ENCODE results near the gene TBC1D9.

Gene TBC1D9

GRCh38 chr4:140642674-140643437, 113.3 kb downstream of the TBC1D9 start:
- H3K36me3 ChIP-seq = no peaks in the 10 kb centered on the region
- no peak overlapping the region for H3K9ac ChIP-seq
- H3K27ac ChIP-seq = no peak overlapping the region
- no peaks in the 10 kb centered on the region for H3K4me1 ChIP-seq
- no peak for TF ChIP-seq Cebpa-rat (IDR thresholded peaks at IDR 0.05)
- H3K9me3 ChIP-seq = no peaks in the 10 kb centered on the region
- no peaks in the 10 kb centered on the region for H3K27me3 ChIP-seq
- no peak overlapping the region for H3K4me3 ChIP-seq
- H4K20me1 ChIP-seq = no peaks in the 10 kb centered on the region
- no peak overlapping the region for H3K4me2 ChIP-seq

- no peak overlapping the region for H3K4me2 ChIP-seq
- no peaks in the 10 kb centered on the region for H3K4me1 ChIP-seq
- H3K36me3 ChIP-seq = no peaks in the 10 kb centered on the region
- H3K9ac ChIP-seq = no peak overlapping the region
- no peak overlapping the region for H3K4me3 ChIP-seq
- no peak overlapping the region for H3K27ac ChIP-seq
- TF ChIP-seq Cebpa-rat (IDR thresholded peaks at IDR 0.05) = no peak
- H3K27me3 ChIP-seq = no peaks in the 10 kb centered on the region
- H4K20me1 ChIP-seq = no peaks in the 10 kb centered on the region
- H3K9me3 ChIP-seq = no peaks in the 10 kb centered on the region
Observed at GRCh38 chr4:140641789-140642439, 114.3 kb downstream of the TBC1D9 start.

- no peak for TF ChIP-seq Cebpa-rat (IDR thresholded peaks at IDR 0.05)
- no peak overlapping the region for H3K4me3 ChIP-seq
Observed at GRCh38 chr4:140641105-140641555, 115.1 kb downstream of the TBC1D9 start.

GRCh38 chr4:140640150-140640748, 115.9 kb downstream of the TBC1D9 start:
- no peak for TF ChIP-seq Cebpa-rat (IDR thresholded peaks at IDR 0.05)
- Histone ChIP-seq H3K27me3 (no peaks in the 10 kb centered on the region), H3K4me2 (no peak overlapping the region), H3K9ac (no peak overlapping the region), H3K36me3 (no peaks in the 10 kb centered on the region), H3K9me3 (no peaks in the 10 kb centered on the region), H3K4me3 (no peak overlapping the region), H3K4me1 (no peaks in the 10 kb centered on the region), H3K27ac (no peak overlapping the region), H4K20me1 (no peaks in the 10 kb centered on the region)

More at GRCh38 chr4:140641105-140641555, 115.1 kb downstream of the TBC1D9 start:
- H3K27me3 ChIP-seq = no peaks in the 10 kb centered on the region
- no peak overlapping the region for H3K27ac ChIP-seq
- no peaks in the 10 kb centered on the region for H3K36me3 ChIP-seq
- no peaks in the 10 kb centered on the region for H3K4me1 ChIP-seq
- H3K9ac ChIP-seq = no peak overlapping the region
- H3K9me3 ChIP-seq = no peaks in the 10 kb centered on the region
- no peaks in the 10 kb centered on the region for H4K20me1 ChIP-seq
- no peak overlapping the region for H3K4me2 ChIP-seq

- no peaks in the 10 kb centered on the region for H3K4me1 ChIP-seq
- H3K4me3 ChIP-seq = no peak overlapping the region
- no peaks in the 10 kb centered on the region for H3K9me3 ChIP-seq
- no peaks in the 10 kb centered on the region for H3K36me3 ChIP-seq
- no peak overlapping the region for H3K9ac ChIP-seq
- H3K27me3 ChIP-seq = no peaks in the 10 kb centered on the region
- H3K27ac ChIP-seq = no peak overlapping the region
- H3K4me2 ChIP-seq = no peak overlapping the region
- no peaks in the 10 kb centered on the region for H4K20me1 ChIP-seq
- TF ChIP-seq Cebpa-rat (IDR thresholded peaks at IDR 0.05) = no peak
Observed at GRCh38 chr4:140639066-140639465, 117.1 kb downstream of the TBC1D9 start.

GRCh38 chr4:140637836-140638235, 118.3 kb downstream of the TBC1D9 start:
- TF ChIP-seq Cebpa-rat (IDR thresholded peaks at IDR 0.05) = no peak
- Histone ChIP-seq H3K27me3 (no peaks in the 10 kb centered on the region), H4K20me1 (no peaks in the 10 kb centered on the region), H3K27ac (no peak overlapping the region), H3K4me3 (no peak overlapping the region), H3K4me2 (no peak overlapping the region), H3K4me1 (no peaks in the 10 kb centered on the region), H3K9me3 (no peaks in the 10 kb centered on the region), H3K36me3 (no peaks in the 10 kb centered on the region), H3K9ac (no peak overlapping the region)

GRCh38 chr4:140635606-140636005, 120.6 kb downstream of the TBC1D9 start:
- Histone ChIP-seq H3K4me3 (no peak overlapping the region), H4K20me1 (no peaks in the 10 kb centered on the region), H3K27ac (no peak overlapping the region), H3K9me3 (no peaks in the 10 kb centered on the region), H3K4me2 (no peak overlapping the region), H3K4me1 (no peaks in the 10 kb centered on the region), H3K36me3 (no peaks in the 10 kb centered on the region), H3K27me3 (no peaks in the 10 kb centered on the region), H3K9ac (no peak overlapping the region)
- no peak for TF ChIP-seq Cebpa-rat (IDR thresholded peaks at IDR 0.05)

- Histone ChIP-seq H3K4me3 (no peak overlapping the region), H4K20me1 (no peaks in the 10 kb centered on the region), H3K4me2 (no peak overlapping the region), H3K27ac (no peak overlapping the region), H3K36me3 (no peaks in the 10 kb centered on the region), H3K9ac (no peak overlapping the region), H3K27me3 (no peaks in the 10 kb centered on the region), H3K4me1 (no peaks in the 10 kb centered on the region), H3K9me3 (no peaks in the 10 kb centered on the region)
- TF ChIP-seq Cebpa-rat (IDR thresholded peaks at IDR 0.05) = no peak
Observed at GRCh38 chr4:140633951-140634350, 122.2 kb downstream of the TBC1D9 start.

- H3K4me2 ChIP-seq = no peak overlapping the region
- no peaks in the 10 kb centered on the region for H3K27me3 ChIP-seq
- no peaks in the 10 kb centered on the region for H4K20me1 ChIP-seq
- no peak for TF ChIP-seq Cebpa-rat (IDR thresholded peaks at IDR 0.05)
- H3K27ac ChIP-seq = no peak overlapping the region
- no peak overlapping the region for H3K4me3 ChIP-seq
- H3K36me3 ChIP-seq = no peaks in the 10 kb centered on the region
- H3K4me1 ChIP-seq = no peaks in the 10 kb centered on the region
- H3K9ac ChIP-seq = no peak overlapping the region
- no peaks in the 10 kb centered on the region for H3K9me3 ChIP-seq
Observed at GRCh38 chr4:140633124-140633523, 123.1 kb downstream of the TBC1D9 start.

- Histone ChIP-seq H3K27ac (no peak overlapping the region), H3K4me2 (no peak overlapping the region), H3K36me3 (no peaks in the 10 kb centered on the region), H3K9ac (no peak overlapping the region), H3K27me3 (no peaks in the 10 kb centered on the region), H3K4me1 (no peaks in the 10 kb centered on the region; the same call in 1 of the 2 replicates), H4K20me1 (no peaks in the 10 kb centered on the region), H3K4me3 (no peak overlapping the region), H3K9me3 (no peaks in the 10 kb centered on the region)
- no peak for TF ChIP-seq Cebpa-rat (IDR thresholded peaks at IDR 0.05)
Observed at GRCh38 chr4:140630246-140630645, 125.9 kb downstream of the TBC1D9 start.
